GM19035 (cell line): Measurements from ENCODE around the gene MIPOL1.
"Not testable (repeated sequence)": the region's sequence is repeated elsewhere in the genome, so short reads cannot be mapped to it uniquely, and the experiment has no call there.

Source experiments
- ATAC-seq: cut with Tn5 transposase; IDR thresholded peaks from one replicate; pipeline ENCODE4 v1.9.1; 2021; ENCODE audit not compliant: unreplicated experiment

MIPOL1 gene

GRCh38 chr14:37384870-37385596, 187.3 kb downstream of the MIPOL1 start:
- ATAC-seq = no peak

- ATAC-seq = not testable (repeated sequence)
These were observed 199.6 kb downstream of the MIPOL1 start for GRCh38 chr14:37397157-37397940.

GRCh38 chr14:37397941-37398215, 200.1 kb downstream of the MIPOL1 start:
- ATAC-seq = no peak

GRCh38 chr14:37399517-37399916, 201.8 kb downstream of the MIPOL1 start:
- no peak for ATAC-seq

- no peak for ATAC-seq
These were observed 203.4 kb downstream of the MIPOL1 start for GRCh38 chr14:37401093-37401492.

- ATAC-seq = no peak
These were observed 205.9 kb downstream of the MIPOL1 start for GRCh38 chr14:37403626-37404025.

GRCh38 chr14:37406095-37406494, 208.4 kb downstream of the MIPOL1 start:
- no peak for ATAC-seq

GRCh38 chr14:37411079-37411735, 213.5 kb downstream of the MIPOL1 start:
- ATAC-seq = no peak

- ATAC-seq = no peak
These were observed 215.3 kb downstream of the MIPOL1 start for GRCh38 chr14:37413050-37413449.

- ATAC-seq = no peak
These were observed 215.8 kb downstream of the MIPOL1 start for GRCh38 chr14:37413504-37414003.

GRCh38 chr14:37416264-37416663, 218.5 kb downstream of the MIPOL1 start:
- no peak for ATAC-seq

- ATAC-seq = no peak
These were observed 219.4 kb downstream of the MIPOL1 start for GRCh38 chr14:37417151-37417550.

GRCh38 chr14:37417833-37418232, 220.1 kb downstream of the MIPOL1 start:
- no peak for ATAC-seq

GRCh38 chr14:37420622-37421021, 222.9 kb downstream of the MIPOL1 start:
- no peak for ATAC-seq

GRCh38 chr14:37422319-37422718, 224.6 kb downstream of the MIPOL1 start:
- ATAC-seq = no peak

GRCh38 chr14:37422748-37423147, 225.0 kb downstream of the MIPOL1 start:
- no peak for ATAC-seq

- no peak for ATAC-seq
These were observed 231.2 kb downstream of the MIPOL1 start for GRCh38 chr14:37428954-37429353.

GRCh38 chr14:37429618-37430017, 231.9 kb downstream of the MIPOL1 start:
- ATAC-seq = no peak

- no peak for ATAC-seq
These were observed 237.1 kb downstream of the MIPOL1 start for GRCh38 chr14:37434867-37435266.

- no peak for ATAC-seq
These were observed 238.8 kb downstream of the MIPOL1 start for GRCh38 chr14:37436519-37436918.

GRCh38 chr14:37437490-37437889, 239.8 kb downstream of the MIPOL1 start:
- no peak for ATAC-seq

- no peak for ATAC-seq
These were observed 240.7 kb downstream of the MIPOL1 start for GRCh38 chr14:37438444-37438843.
